ENCODE data around the gene HSF4.

The HSF4 gene

GRCh38 chr16:67166598-67167168 is 2.1 kb downstream of the HSF4 start:
- no peak for DNase-seq (ENCODE audit: low spot score)

- no peak for DNase-seq (ENCODE audit: low spot score)
Observed at GRCh38 chr16:67167588-67167987, 3.0 kb downstream of the HSF4 start.

- no peak for DNase-seq (ENCODE audit: low spot score)
Observed at GRCh38 chr16:67169011-67169451, 4.5 kb downstream of the HSF4 start.

- no peak for DNase-seq (ENCODE audit: low spot score)
Observed at GRCh38 chr16:67169642-67170167, 5.2 kb downstream of the HSF4 start.

- peak; percentile 70 for DNase-seq (ENCODE audit: low spot score)
Observed at GRCh38 chr16:67170168-67170948, 5.8 kb downstream of the HSF4 start, which contains the start of gene NOL3. TSS of gene NOL3 (plus strand) at chr16:67170538.

GRCh38 chr16:67170949-67171649 is 6.6 kb downstream of the HSF4 start:
- DNase-seq (ENCODE audit: low spot score), result no peak

GRCh38 chr16:67173323-67173722 is 8.8 kb downstream of the HSF4 start:
- no peak for DNase-seq (ENCODE audit: low spot score)

GRCh38 chr16:67173808-67174705 is 9.5 kb downstream of the HSF4 start:
- no peak for DNase-seq (ENCODE audit: low spot score)

GRCh38 chr16:67174706-67175231 is 10.2 kb downstream of the HSF4 start:
- DNase-seq (ENCODE audit: low spot score), result no peak

- no peak for DNase-seq (ENCODE audit: low spot score)
Observed at GRCh38 chr16:67176662-67177061, 12.1 kb downstream of the HSF4 start.

- DNase-seq (ENCODE audit: low spot score), result no peak
Observed at GRCh38 chr16:67177743-67178699, 13.5 kb downstream of the HSF4 start.

- no peak for DNase-seq (ENCODE audit: low spot score)
Observed at GRCh38 chr16:67179421-67180080, 15.0 kb downstream of the HSF4 start.

GRCh38 chr16:67180166-67180565 is 15.6 kb downstream of the HSF4 start:
- no peak for DNase-seq (ENCODE audit: low spot score)

- DNase-seq (ENCODE audit: low spot score), result no peak
Observed at GRCh38 chr16:67181346-67181745, 16.8 kb downstream of the HSF4 start.

GRCh38 chr16:67182288-67182687 is 17.7 kb downstream of the HSF4 start:
- DNase-seq (ENCODE audit: low spot score), result no peak

GRCh38 chr16:67183284-67183626 is 18.7 kb downstream of the HSF4 start:
- no peak for DNase-seq (ENCODE audit: low spot score)

- DNase-seq (ENCODE audit: low spot score), result peak; percentile 98
Observed at GRCh38 chr16:67183627-67184452, 19.3 kb downstream of the HSF4 start, which contains the start of gene MATCAP1. TSS of gene MATCAP1 (minus strand) at chr16:67183963. CDS start at chr16:67180610, 3,353 bp downstream.

- no peak for DNase-seq (ENCODE audit: low spot score)
Observed at GRCh38 chr16:67184453-67184994, 20.0 kb downstream of the HSF4 start.
